GM21717 (cell line): Measurements from ENCODE around the gene TSPAN15.
"Not testable (repeated sequence)": the region's sequence is repeated elsewhere in the genome, so short reads cannot be mapped to it uniquely, and the experiment has no call there.

Experiments
- ATAC-seq: cut with Tn5 transposase; IDR thresholded peaks from one replicate; pipeline ENCODE4 v1.9.1; 2021; ENCODE audit warnings: mild to moderate bottlenecking, moderate library complexity; ENCODE audit not compliant: unreplicated experiment

The TSPAN15 gene

GRCh38 chr10:69483963-69484362, 32.7 kb downstream of the TSPAN15 start:
- ATAC-seq = no peak

- no peak for ATAC-seq
Observed at GRCh38 chr10:69484736-69485135, 33.5 kb downstream of the TSPAN15 start.

GRCh38 chr10:69486922-69487730, 35.9 kb downstream of the TSPAN15 start:
- ATAC-seq = no peak

GRCh38 chr10:69488149-69488844, 37.0 kb downstream of the TSPAN15 start:
- not testable (repeated sequence) for ATAC-seq

GRCh38 chr10:69488856-69489255, 37.6 kb downstream of the TSPAN15 start:
- ATAC-seq = not testable (repeated sequence)

GRCh38 chr10:69489506-69490090, 38.3 kb downstream of the TSPAN15 start:
- ATAC-seq = no peak

GRCh38 chr10:69490876-69491275, 39.6 kb downstream of the TSPAN15 start:
- no peak for ATAC-seq

DNA sequence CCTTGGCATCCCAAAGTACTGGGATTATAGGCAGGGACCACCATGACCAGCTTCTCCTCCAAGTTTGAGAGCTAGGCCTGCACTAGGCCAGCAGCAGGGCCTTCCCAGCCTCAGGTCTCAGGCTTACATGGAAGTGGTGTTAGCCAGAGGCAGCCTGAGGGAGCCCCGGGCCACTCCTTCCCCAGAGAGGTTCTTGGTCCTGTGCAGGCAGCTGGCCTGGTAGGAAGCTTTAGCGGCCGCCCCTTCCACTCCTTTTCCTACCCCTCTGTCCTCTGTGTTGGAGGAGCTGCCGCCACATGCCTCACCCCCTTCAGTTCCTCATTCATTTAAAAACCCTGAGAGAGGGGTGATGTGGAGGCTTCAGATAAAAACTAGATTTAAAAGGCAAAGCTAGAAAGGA, 40.3 kb downstream of the TSPAN15 start:
- ATAC-seq = no peak

GRCh38 chr10:69492091-69492745, 41.0 kb downstream of the TSPAN15 start:
- no peak for ATAC-seq

- no peak for ATAC-seq
Observed at GRCh38 chr10:69492746-69493462, 41.6 kb downstream of the TSPAN15 start.

- ATAC-seq = no peak
Observed at GRCh38 chr10:69494626-69495558, 43.6 kb downstream of the TSPAN15 start.

- ATAC-seq = no peak
Observed at GRCh38 chr10:69495666-69496065, 44.4 kb downstream of the TSPAN15 start.

DNA sequence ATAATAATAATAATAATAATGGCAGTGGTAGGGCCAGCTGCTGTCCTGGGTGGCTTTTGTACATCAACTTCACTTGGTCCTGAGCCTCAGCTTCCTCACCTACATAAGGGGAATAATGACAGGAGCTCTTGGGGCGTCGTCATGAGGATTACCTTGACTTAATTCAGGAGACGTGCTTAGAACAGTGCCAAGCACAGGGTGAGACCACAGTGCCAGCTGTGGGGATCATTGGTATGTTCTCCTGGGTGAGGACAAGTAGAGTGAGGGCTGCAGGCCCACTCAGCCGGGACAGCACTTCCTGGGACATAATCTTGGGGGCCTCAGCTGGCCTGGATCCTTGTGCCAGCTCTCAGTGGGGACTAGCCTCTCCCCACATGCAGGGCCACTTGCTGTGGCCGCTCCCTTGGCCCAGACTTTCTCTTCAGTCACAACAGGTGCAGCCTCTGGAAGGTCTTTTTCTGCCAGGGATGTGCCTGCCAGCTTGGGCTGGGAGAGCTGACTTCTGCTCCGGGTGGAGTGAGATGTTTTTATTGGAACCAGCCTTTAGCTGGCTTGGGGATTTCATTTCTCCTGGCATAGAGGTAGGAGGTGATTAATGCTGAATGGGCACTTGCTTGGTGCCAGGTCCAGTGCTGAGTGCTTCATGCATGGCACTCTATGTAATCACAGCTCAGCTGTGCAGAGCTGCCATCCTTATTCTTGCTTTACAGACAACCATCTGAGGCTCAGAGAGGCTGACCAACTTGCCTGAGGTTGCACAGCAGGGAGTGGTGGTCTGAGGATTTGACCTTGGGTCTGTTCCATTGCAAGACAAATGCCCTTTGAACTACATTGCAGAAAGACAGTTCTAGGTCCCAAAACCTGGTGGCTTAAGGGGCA, 45.3 kb downstream of the TSPAN15 start:
- no peak for ATAC-seq

DNA sequence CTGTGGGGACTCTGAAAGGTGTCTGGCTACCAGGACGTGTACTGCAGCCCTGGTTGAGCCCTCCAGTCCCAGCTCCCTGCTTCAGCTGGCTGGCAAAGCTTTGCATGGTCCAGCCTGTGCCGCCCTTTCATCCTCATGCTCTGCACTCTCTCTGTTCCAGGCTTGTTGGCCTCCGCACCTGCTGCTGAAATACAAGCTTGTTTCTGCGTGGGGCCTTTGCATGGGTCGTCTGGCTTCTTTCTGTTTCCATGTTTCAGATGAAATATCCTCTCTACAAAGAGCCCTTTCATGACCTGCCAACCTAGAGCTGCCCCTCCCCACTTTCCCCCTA, 45.9 kb downstream of the TSPAN15 start:
- no peak for ATAC-seq

DNA sequence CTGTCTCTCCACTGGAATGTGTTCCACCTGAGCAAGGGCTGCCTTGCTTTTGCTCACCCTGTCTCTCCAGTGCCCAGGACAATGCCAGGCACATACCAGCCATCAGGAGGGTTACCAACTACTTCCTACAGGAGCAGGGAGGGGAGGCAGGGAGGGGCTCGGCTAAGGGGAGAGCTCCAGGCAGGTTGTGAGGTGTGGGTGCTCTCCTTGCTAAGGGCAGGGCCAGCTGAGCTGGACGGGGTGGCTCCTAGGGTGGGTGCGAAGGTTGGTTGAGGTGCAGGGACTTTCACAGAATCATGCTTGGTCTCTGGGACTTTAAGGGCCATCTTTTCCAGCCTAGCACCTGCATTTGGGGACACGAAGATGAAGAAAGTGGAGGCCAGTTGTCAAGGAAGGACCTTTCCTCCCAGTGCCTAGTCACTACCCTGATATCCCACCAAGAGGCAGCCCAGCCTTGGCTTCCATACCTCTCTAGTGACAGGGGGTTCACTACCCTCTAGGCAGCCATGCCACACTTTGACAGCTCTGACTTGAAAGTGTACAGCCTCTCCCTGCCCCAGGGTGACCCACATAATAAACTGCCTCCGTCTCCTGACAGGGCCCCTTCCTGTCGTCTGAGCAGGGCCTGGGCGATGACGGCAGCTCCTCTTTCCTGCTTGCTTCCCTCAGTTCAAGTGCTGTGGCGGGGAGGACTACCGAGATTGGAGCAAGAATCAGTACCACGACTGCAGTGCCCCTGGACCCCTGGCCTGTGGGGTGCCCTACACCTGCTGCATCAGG, 46.5 kb downstream of the TSPAN15 start:
- no peak for ATAC-seq

- ATAC-seq = no peak
Observed at GRCh38 chr10:69498711-69499471, 47.6 kb downstream of the TSPAN15 start.
